GM18519 (cell line): Measurements from ENCODE around the gene PRPF8.

Experiments used
- ATAC-seq: cut with Tn5 transposase; IDR thresholded peaks from one replicate; pipeline ENCODE4 v1.9.1; 2021; ENCODE audit warnings: mild to moderate bottlenecking, moderate library complexity; ENCODE audit not compliant: unreplicated experiment, low FRiP score

The PRPF8 gene

GRCh38 chr17:1604831-1605528 lies 79.7 kb downstream of the PRPF8 start:
- ATAC-seq = no peak

- no peak for ATAC-seq
Observed at GRCh38 chr17:1601571-1601970, 83.1 kb downstream of the PRPF8 start.
